Endothelial cell (in vitro differentiated cells): ENCODE measurements around the gene ECE2. TPM values are rescaled to one million over a fixed set of nuclear protein-coding genes. Genes with fewer than 3 reads are reported as not detected.
"Not testable (repeated sequence)": the region's sequence is repeated elsewhere in the genome, so short reads cannot be mapped to it uniquely, and the experiment has no call there.

ENCODE experiments used
- DNase-seq: peaks from one replicate; pipeline ENCODE4 v3.0.0; 2021; ENCODE audit warnings: low spot score
- H3K27ac Mint-ChIP-seq: one replicate; pipeline ENCODE4 v1.8.0; 2021; ENCODE audit warnings: mixed read lengths, inconsistent platforms; ENCODE audit not compliant: unreplicated experiment
- H3K27me3 Mint-ChIP-seq: one replicate; pipeline ENCODE4 v1.8.0; 2021; ENCODE audit warnings: mild to moderate bottlenecking, moderate library complexity, mixed read lengths, inconsistent platforms; ENCODE audit not compliant: unreplicated experiment
- H3K36me3 Mint-ChIP-seq: one replicate; pipeline ENCODE4 v1.8.0; 2021; ENCODE audit warnings: mild to moderate bottlenecking, low read depth, mixed read lengths, inconsistent platforms; ENCODE audit not compliant: unreplicated experiment
- H3K4me1 Mint-ChIP-seq: one replicate; pipeline ENCODE4 v1.8.0; 2021; ENCODE audit warnings: mild to moderate bottlenecking, mixed read lengths, inconsistent platforms; ENCODE audit not compliant: unreplicated experiment
- H3K4me3 Mint-ChIP-seq: one replicate; pipeline ENCODE4 v1.8.0; 2021; ENCODE audit warnings: mild to moderate bottlenecking, mixed read lengths, inconsistent platforms; ENCODE audit not compliant: unreplicated experiment
- H3K9me3 Mint-ChIP-seq: one replicate; pipeline ENCODE4 v1.8.0; 2021; ENCODE audit warnings: mixed read lengths, inconsistent platforms; ENCODE audit not compliant: unreplicated experiment
- CTCF ChIP-seq: fragments of 200-600 bp; sonication (generic); IDR thresholded peaks from one replicate; pipeline ENCODE4 v1.5.0; 2021; ENCODE audit warnings: antibody characterized with exemption; ENCODE audit not compliant: unreplicated experiment
- total RNA-seq: library from RNA; stranded (reverse); fragmentation: NEBNext Ultra II Directional; extraction: Animal tissue kit (Norgen Biotek cat#: 25700); gene quantifications from one replicate; pipeline ENCODE4 v1.2.1, GENCODE V29; 2021; ENCODE audit not compliant: unreplicated experiment

ECE2 gene
- total RNA-seq, 1 donor from 2014 or later = not detected

GRCh38 chr3:184260724-184261269, 15.0 kb upstream of the ECE2 start:
- no peak for DNase-seq
- Mint-ChIP-seq H3K27ac (no peak overlapping the region), H3K36me3 (peaks cover 13% of the 10 kb centered on the region), H3K9me3 (no peaks in the 10 kb centered on the region), H3K4me3 (peak overlapping the region; percentile 83), H3K27me3 (peaks cover 34% of the 10 kb centered on the region), H3K4me1 (peaks cover 22% of the 10 kb centered on the region)
- no peak for TF ChIP-seq CTCF

GRCh38 chr3:184261270-184261853, 14.5 kb upstream of the ECE2 start, which contains the start of gene CAMK2N2:
TSS of gene CAMK2N2 (minus strand) at chr3:184261553. CDS start at chr3:184261285, 268 bp downstream.
- H3K4me1 Mint-ChIP-seq = peaks cover 22% of the 10 kb centered on the region
- DNase-seq = peak; percentile 34
- H3K36me3 Mint-ChIP-seq = peaks cover 13% of the 10 kb centered on the region
- TF ChIP-seq CTCF = no peak
- H3K9me3 Mint-ChIP-seq = no peaks in the 10 kb centered on the region
- peaks cover 34% of the 10 kb centered on the region for H3K27me3 Mint-ChIP-seq
- H3K4me3 Mint-ChIP-seq = peak within 1 kb of the TSS; percentile 88
- H3K27ac Mint-ChIP-seq = no peak within 1 kb of the TSS

GRCh38 chr3:184261854-184262763, 13.7 kb upstream of the ECE2 start:
- no peaks in the 10 kb centered on the region for H3K9me3 Mint-ChIP-seq
- peaks cover 22% of the 10 kb centered on the region for H3K4me1 Mint-ChIP-seq
- H3K36me3 Mint-ChIP-seq = peaks cover 13% of the 10 kb centered on the region
- no peak for DNase-seq
- TF ChIP-seq CTCF = no peak
- H3K27ac Mint-ChIP-seq = no peak overlapping the region
- H3K27me3 Mint-ChIP-seq = peaks cover 34% of the 10 kb centered on the region
- peak overlapping the region; percentile 88 for H3K4me3 Mint-ChIP-seq

GRCh38 chr3:184262764-184263179, 13.1 kb upstream of the ECE2 start:
- DNase-seq = no peak

GRCh38 chr3:184267249-184267648, 8.6 kb upstream of the ECE2 start:
- not testable (repeated sequence) for H3K9me3 Mint-ChIP-seq, H3K4me1 Mint-ChIP-seq, H3K27ac Mint-ChIP-seq, H3K27me3 Mint-ChIP-seq, H3K36me3 Mint-ChIP-seq, DNase-seq, H3K4me3 Mint-ChIP-seq

More at GRCh38 chr3:184262764-184263179, 13.1 kb upstream of the ECE2 start:
- Mint-ChIP-seq H3K27ac (no peak overlapping the region), H3K4me3 (no peak overlapping the region), H3K9me3 (no peaks in the 10 kb centered on the region), H3K4me1 (peaks cover 22% of the 10 kb centered on the region), H3K36me3 (peaks cover 13% of the 10 kb centered on the region), H3K27me3 (peaks cover 30% of the 10 kb centered on the region)
- TF ChIP-seq CTCF = no peak
